Esophagus muscularis mucosa (tissue), 4 donors: ENCODE data around the gene ZNF71. TPM values are rescaled to one million over a fixed set of nuclear protein-coding genes. Genes with fewer than 3 reads are reported as not detected.
"Not testable (repeated sequence)": the region's sequence is repeated elsewhere in the genome, so short reads cannot be mapped to it uniquely, and the experiment has no call there.

ENCODE experiments used
- DNase-seq: peaks from one replicate; pipeline ENCODE4 v3.0.0-alpha.2; 2017; ENCODE audit errors: extremely low spot score
- H3K27ac ChIP-seq, 4 donors: fragments of 200-600 bp; sonication (generic); replicated peaks in 1 of 4; 1 replicate in 3 of 4; 2 replicates in 1 of 4; pipeline ENCODE4 v1.5.1; 2016 to 2019; ENCODE audit warnings: mild to moderate bottlenecking in 1 of 4
- H3K27me3 ChIP-seq, 4 donors: fragments of 200-600 bp; sonication (generic); one replicate each; pipeline versions ENCODE4 v1.5.1 to v1.6.0; 2016 to 2019
- H3K36me3 ChIP-seq, 4 donors: fragments of 200-600 bp; sonication (generic); one replicate each; pipeline ENCODE4 v1.5.1; 2016 to 2019
- H3K4me1 ChIP-seq, 4 donors: fragments of 200-600 bp; sonication (generic); one replicate each; pipeline ENCODE4 v1.5.1; 2016 to 2019
- H3K4me3 ChIP-seq, 4 donors: fragments of 200-600 bp; sonication (generic); 1 replicate in 2 of 4; 2 replicates in 2 of 4; pipeline ENCODE4 v1.5.1; 2016 to 2019; ENCODE audit warnings: mild to moderate bottlenecking in 4 of 4, moderate library complexity in 1 of 4
- H3K9me3 ChIP-seq, 4 donors: fragments of 200-600 bp; sonication (generic); 1 replicate in 3 of 4; 2 replicates in 1 of 4; pipeline ENCODE4 v1.5.1; 2016 to 2019
- CTCF ChIP-seq, 3 experiments: fragments of 200-600 bp in 2 of 3; fragments of 450-650 bp in 1 of 3; sonication (generic) in 2 of 3; IDR thresholded peaks; one replicate each; pipeline ENCODE4 v1.5.1; 2017 to 2019; ENCODE audit warnings: antibody characterized with exemption in 3 of 3, mild to moderate bottlenecking in 2 of 3, moderate library complexity in 1 of 3
- EP300 ChIP-seq: sonication (generic); formaldehyde crosslinking; IDR thresholded peaks from one replicate; pipeline ENCODE4 v1.6.1; 2017; ENCODE audit warnings: antibody characterized with exemption
- POLR2A ChIP-seq: fragments of 450-650 bp; IDR thresholded peaks from one replicate; pipeline ENCODE4 v1.6.1; 2017; ENCODE audit warnings: antibody characterized with exemption, moderate library complexity, mild to moderate bottlenecking, low read depth
- POLR2AphosphoS5 ChIP-seq, 2 donors: sonication (generic); formaldehyde crosslinking; IDR thresholded peaks; one replicate each; pipeline ENCODE4 v1.6.1; 2017; ENCODE audit warnings: antibody characterized with exemption in 2 of 2
- whole genome bisulfite sequencing: methylation state at CpG from one replicate; pipeline ENCODE4 v1.1.5; 2018; 5-methylcytosine and 5-hydroxymethylcytosine counted together
- intact Hi-C: fragments of 100-400 bp; cut with DNase I; formaldehyde crosslinking; loops from one replicate; pipeline ENCODE4 v1.15.1; 2023
- total RNA-seq, 4 donors: library from RNA; depleted of rRNA; stranded (reverse); fragments of >200 nt; gene quantifications; one replicate each; pipeline versions ENCODE4 v1.1.0 to v1.2.1, GENCODE V29; 2016

ZNF71 gene
- total RNA-seq, 4 donors from 2014 or later = 12.6 to 25.9 (median 19.6) TPM

GRCh38 chr19:56670401-56670960, 75.4 kb downstream of the ZNF71 start:
- 67% methylated on average over 10 of the region's 17 CpGs for WGBS
- Histone ChIP-seq H3K4me1 (peaks cover 17 to 20% (median 19%) of the 10 kb centered on the region in 4 donors), H3K27me3 (no peaks in the 10 kb centered on the region), H3K27ac (no peak overlapping the region), H3K9me3 (no peaks in the 10 kb centered on the region), H3K4me3 (peak overlapping the region; percentile 67 to 90 (median 74)), H3K36me3 (no peaks in the 10 kb centered on the region)
- intact Hi-C loops = loop anchor here (10.0 kb wide), 1 partner anchor 166 kb away; the partner anchor contains the start of gene ZNF471
- no peak for DNase-seq
- TF ChIP-seq CTCF (IDR thresholded peaks at IDR 0.05) = no peak
- TF ChIP-seq EP300 = no peak
- no peak for TF ChIP-seq POLR2A
- no peak for TF ChIP-seq POLR2AphosphoS5 (IDR thresholded peaks at IDR 0.05)

DNA sequence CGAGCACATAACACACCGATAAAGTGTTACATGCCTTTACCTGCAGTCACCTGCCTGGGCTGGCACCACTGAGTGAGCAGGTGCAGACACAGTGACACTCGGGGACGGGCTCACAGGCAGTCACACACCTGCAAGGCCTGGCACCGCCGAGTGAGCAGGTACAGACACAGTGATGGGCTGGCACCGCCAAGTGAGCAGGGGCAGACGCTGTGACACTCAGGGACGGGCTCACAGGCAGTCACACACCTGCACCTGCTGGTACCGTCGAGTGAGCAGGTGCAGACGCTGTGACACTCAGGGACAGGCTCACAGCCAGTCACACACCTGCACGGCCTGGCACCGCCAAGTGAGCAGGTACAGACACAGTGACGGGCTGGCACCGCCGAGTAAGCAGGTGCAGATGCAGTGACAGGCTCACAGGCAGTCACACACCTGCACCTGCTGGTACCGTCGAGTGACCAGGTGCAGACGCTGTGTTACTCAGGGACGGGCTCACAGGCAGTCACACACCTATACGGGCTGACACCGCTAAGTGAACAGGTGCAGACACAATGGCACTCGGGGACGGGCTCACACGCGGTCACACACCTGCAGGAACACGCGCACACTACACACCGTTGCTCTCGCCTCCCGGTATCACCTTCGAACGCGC, 76.0 kb downstream of the ZNF71 start:
- 24% methylated on average over 16 of the region's 35 CpGs for WGBS
- Histone ChIP-seq H3K9me3 (no peaks in the 10 kb centered on the region), H3K27me3 (no peaks in the 10 kb centered on the region), H3K4me1 (peaks cover 17 to 20% (median 19%) of the 10 kb centered on the region in 4 donors), H3K36me3 (no peaks in the 10 kb centered on the region), H3K27ac (peak overlapping the region; percentile 49 to 70 (median 61)), H3K4me3 (peak overlapping the region; percentile 67 to 90 (median 74))
- TF ChIP-seq POLR2A (no peak), CTCF (IDR thresholded peaks at IDR 0.05) (no peak), EP300 (no peak), POLR2AphosphoS5 (IDR thresholded peaks at IDR 0.05) (no peak)
- no peak for DNase-seq
- intact Hi-C loops = loop anchor here (10.0 kb wide), 1 partner anchor 166 kb away; the partner anchor contains the start of gene ZNF471

- no peaks in the 10 kb centered on the region for H3K27me3 ChIP-seq
- H3K4me3 ChIP-seq = peak within 1 kb of the TSS; percentile 67 to 90 (median 74)
- no CpG with 5 or more reads among the region's 32 CpGs for WGBS
- no peaks in the 10 kb centered on the region for H3K9me3 ChIP-seq
- peak; percentile 97 for DNase-seq
- H3K36me3 ChIP-seq = no peaks in the 10 kb centered on the region
- peak within 1 kb of the TSS; percentile 49 to 70 (median 61) for H3K27ac ChIP-seq
- peaks cover 17 to 20% (median 19%) of the 10 kb centered on the region in 4 donors for H3K4me1 ChIP-seq
- TF ChIP-seq EP300 = no peak
- peak; percentile 15 to 41 (median 30) for TF ChIP-seq CTCF (IDR thresholded peaks at IDR 0.05)
- TF ChIP-seq POLR2AphosphoS5 (IDR thresholded peaks at IDR 0.05) = peak; percentile 84 to 90
- intact Hi-C loops = loop anchor here (10.0 kb wide), 1 partner anchor 167 kb away; the partner anchor contains the start of gene ZNF471
Observed at GRCh38 chr19:56671613-56671994, 76.5 kb downstream of the ZNF71 start, which contains the start of gene ZNF835. Gene ZNF835 (minus strand): TSS chr19:56671757. CDS start chr19:56665198, 6,559 bp downstream.

- not testable (repeated sequence) for DNase-seq, H3K36me3 ChIP-seq, H3K9me3 ChIP-seq, H3K27me3 ChIP-seq, H3K4me3 ChIP-seq, H3K27ac ChIP-seq
- 92% methylated on average over 2 of the region's 2 CpGs for WGBS
- H3K4me1 ChIP-seq = peaks cover 17 to 20% (median 19%) of the 10 kb centered on the region in 4 donors
- intact Hi-C loops = loop anchor here (10.0 kb wide), 1 partner anchor 168 kb away; the partner anchor contains the start of gene ZNF471
Observed at GRCh38 chr19:56672610-56673009, 77.5 kb downstream of the ZNF71 start.

Other genes starting within 250 kb of the ZNF71 start
- 1 to 10 TPM; 4.1 to 5.5 (median 4.8) TPM for gene ZNF582, start 201.8 kb upstream of the ZNF71 start, total RNA-seq
- 10 to 100 TPM in 1 of 4 donors, 1 to 10 TPM in 3; 3.8 to 11.8 (median 6.6) TPM for gene ZNF583, start 191.0 kb upstream of the ZNF71 start, total RNA-seq
- 1 to 10 TPM; 2.1 to 4.0 (median 3.2) TPM for gene ZNF667, start 118.0 kb upstream of the ZNF71 start, total RNA-seq
- 10 to 100 TPM in 3 of 4 donors, 1 to 10 TPM in 1; 8.6 to 11.2 (median 10.9) TPM for gene ZNF471, start 87.4 kb upstream of the ZNF71 start, total RNA-seq
- gene ZFP28, start 56.4 kb upstream of the ZNF71 start, total RNA-seq = 10 to 100 TPM; 10.3 to 20.2 (median 12.7) TPM
- gene ZNF470, start 27.8 kb upstream of the ZNF71 start, total RNA-seq = 1 to 10 TPM; 7.1 to 9.2 (median 7.4) TPM
- under 1 TPM in 1 of 4 donors, not detected in 3; 0.65 TPM for gene SMIM17, start 47.9 kb downstream of the ZNF71 start, total RNA-seq
- gene ZNF835, start 76.5 kb downstream of the ZNF71 start, total RNA-seq = 10 to 100 TPM in 1 of 4 donors, 1 to 10 TPM in 3; 3.0 to 11.4 (median 6.7) TPM
- 10 to 100 TPM in 3 of 4 donors, 1 to 10 TPM in 1; 9.8 to 13.7 (median 10.4) TPM for gene PEG3, start 245.4 kb downstream of the ZNF71 start, total RNA-seq
- 1 to 10 TPM in 1 of 4 donors, not detected in 3; 1.2 TPM for gene ZIM2, start 245.4 kb downstream of the ZNF71 start, total RNA-seq